Activated CD4-positive, alpha-beta T cell treated with anti-CD3 and anti-CD28 coated beads for 36 hours (primary cell): ENCODE data around the gene ZDHHC11. TPM values are rescaled to one million over a fixed set of nuclear protein-coding genes. Genes with fewer than 3 reads are reported as not detected.
A peak's percentile ranks its signal among the peaks of the same experiment; 100 is the strongest.
"Not testable (repeated sequence)": the region's sequence is repeated elsewhere in the genome, so short reads cannot be mapped to it uniquely, and the experiment has no call there.

Source experiments
- ATAC-seq: fragments of 200-7000 bp; cut with Tn5 transposase; one replicate; pipeline ENCODE4 v1.10.0; 2021; ENCODE audit warnings: mild to moderate bottlenecking, moderate library complexity
- CTCF ChIA-PET: fragments of 350-600 bp; sonication (Branson Sonifier 250); formaldehyde crosslinking; loops from one replicate; lab custom pipeline; 2021; ENCODE audit warnings: antibody characterized with exemption; lab: Charles Lee
- POLR2A ChIA-PET: fragments of 350-600 bp; sonication (Branson Sonifier 250); formaldehyde crosslinking; loops from one replicate; lab custom pipeline; 2021; ENCODE audit warnings: antibody characterized with exemption, inconsistent platforms; lab: Charles Lee
- DNase-seq: peaks from one replicate; pipeline ENCODE4 v3.0.0-alpha.2; 2020
- H3K27ac Mint-ChIP-seq: one replicate; pipeline ENCODE4 v1.8.0; 2021; ENCODE audit warnings: mixed read lengths
- H3K27me3 Mint-ChIP-seq: one replicate; pipeline ENCODE4 v1.8.0; 2021; ENCODE audit warnings: mixed read lengths
- H3K36me3 Mint-ChIP-seq: one replicate; pipeline ENCODE4 v1.8.0; 2021; ENCODE audit warnings: low read depth, mixed read lengths
- H3K4me1 Mint-ChIP-seq: one replicate; pipeline ENCODE4 v1.8.0; 2021; ENCODE audit warnings: mixed read lengths
- H3K4me3 Mint-ChIP-seq: one replicate; pipeline ENCODE4 v1.8.0; 2021; ENCODE audit warnings: mild to moderate bottlenecking, moderate library complexity, mixed read lengths
- H3K9me3 Mint-ChIP-seq: one replicate; pipeline ENCODE4 v1.8.0; 2021; ENCODE audit warnings: low read depth, mixed read lengths
- intact Hi-C, 2 experiments: fragments of 100-400 bp; cut with DNase I in 1 of 2; cut with micrococcal nuclease in 1 of 2; formaldehyde crosslinking; loops; one replicate each; pipeline versions ENCODE4 v1.14.2 to v1.15.1; 2022 to 2024; cut with DNase I, micrococcal nuclease
- total RNA-seq, 2 experiments: library from RNA; stranded (reverse); gene quantifications; one replicate each; pipeline ENCODE4 v1.2.3, GENCODE V29; 2021

The ZDHHC11 gene
- total RNA-seq, 2 experiments from 2014 or later = 6.4 to 8.5 TPM

- CTCF ChIA-PET, H3K27me3 Mint-ChIP-seq, H3K36me3 Mint-ChIP-seq, ATAC-seq, H3K27ac Mint-ChIP-seq, POLR2A ChIA-PET, DNase-seq, H3K4me1 Mint-ChIP-seq, intact Hi-C loops, H3K9me3 Mint-ChIP-seq, H3K4me3 Mint-ChIP-seq: not testable (repeated sequence)
Observed at GRCh38 chr5:838431-838851, 12.3 kb downstream of the ZDHHC11 start.

- POLR2A ChIA-PET, ATAC-seq, H3K4me3 Mint-ChIP-seq, H3K4me1 Mint-ChIP-seq, intact Hi-C loops, DNase-seq, H3K27me3 Mint-ChIP-seq, H3K9me3 Mint-ChIP-seq, H3K36me3 Mint-ChIP-seq, H3K27ac Mint-ChIP-seq, CTCF ChIA-PET: not testable (repeated sequence)
Observed at GRCh38 chr5:837621-838121, 13.1 kb downstream of the ZDHHC11 start.

- H3K9me3 Mint-ChIP-seq, H3K4me1 Mint-ChIP-seq, H3K36me3 Mint-ChIP-seq, POLR2A ChIA-PET, H3K27ac Mint-ChIP-seq, H3K4me3 Mint-ChIP-seq, intact Hi-C loops, H3K27me3 Mint-ChIP-seq, CTCF ChIA-PET, DNase-seq, ATAC-seq: not testable (repeated sequence)
Observed at GRCh38 chr5:835933-836612, 14.7 kb downstream of the ZDHHC11 start.

- H3K4me1 Mint-ChIP-seq, intact Hi-C loops, H3K36me3 Mint-ChIP-seq, CTCF ChIA-PET, H3K9me3 Mint-ChIP-seq, DNase-seq, POLR2A ChIA-PET, H3K27ac Mint-ChIP-seq, H3K4me3 Mint-ChIP-seq, H3K27me3 Mint-ChIP-seq: not testable (repeated sequence)
- peak; percentile 55 for ATAC-seq
Observed at GRCh38 chr5:834013-834412, 16.8 kb downstream of the ZDHHC11 start.

- CTCF ChIA-PET, H3K27ac Mint-ChIP-seq, POLR2A ChIA-PET, H3K9me3 Mint-ChIP-seq, DNase-seq, ATAC-seq, H3K36me3 Mint-ChIP-seq, H3K27me3 Mint-ChIP-seq, H3K4me3 Mint-ChIP-seq, H3K4me1 Mint-ChIP-seq: not testable (repeated sequence)
- intact Hi-C loops = loop anchor here in 1 of 2 experiments (5.0 kb wide), 1 partner anchor 96 kb away; no protein-coding TSS in a partner anchor
Observed at GRCh38 chr5:828194-828593, 22.6 kb downstream of the ZDHHC11 start.

GRCh38 chr5:825544-825943, 25.2 kb downstream of the ZDHHC11 start:
- POLR2A ChIA-PET, H3K27ac Mint-ChIP-seq, H3K9me3 Mint-ChIP-seq, CTCF ChIA-PET, H3K36me3 Mint-ChIP-seq, H3K4me3 Mint-ChIP-seq, H3K27me3 Mint-ChIP-seq, H3K4me1 Mint-ChIP-seq: not testable (repeated sequence)
- intact Hi-C loops = loop anchor here (2.0 to 5.0 kb wide), 2 partner anchors 93 kb away; no protein-coding TSS in a partner anchor
- DNase-seq (peak; percentile 24), ATAC-seq (peak; percentile 39)

GRCh38 chr5:821504-821903, 29.3 kb downstream of the ZDHHC11 start:
- DNase-seq (no peak), ATAC-seq (no peak)
- H3K27me3 Mint-ChIP-seq = no peaks in the 10 kb centered on the region
- H3K36me3 Mint-ChIP-seq = peaks cover 6% of the 10 kb centered on the region
- H3K4me1 Mint-ChIP-seq = no peaks in the 10 kb centered on the region
- H3K4me3 Mint-ChIP-seq = no peak overlapping the region
- no peaks in the 10 kb centered on the region for H3K9me3 Mint-ChIP-seq
- intact Hi-C loops = no loop called here
- H3K27ac Mint-ChIP-seq = no peak overlapping the region
- ChIA-PET CTCF (no interaction called here), POLR2A (no interaction called here)

GRCh38 chr5:820245-820644, 30.5 kb downstream of the ZDHHC11 start:
- Mint-ChIP-seq H3K27ac (no peak overlapping the region), H3K4me1 (no peaks in the 10 kb centered on the region), H3K36me3 (peaks cover 10% of the 10 kb centered on the region), H3K27me3 (no peaks in the 10 kb centered on the region), H3K4me3 (no peak overlapping the region), H3K9me3 (no peaks in the 10 kb centered on the region)
- intact Hi-C loops = no loop called here
- DNase-seq (no peak), ATAC-seq (no peak)
- CTCF ChIA-PET = no interaction called here
- POLR2A ChIA-PET = no interaction called here

GRCh38 chr5:819078-819477, 31.7 kb downstream of the ZDHHC11 start:
- H3K4me3 Mint-ChIP-seq = no peak overlapping the region

GRCh38 chr5:816176-816575, 34.6 kb downstream of the ZDHHC11 start:
- H3K27ac Mint-ChIP-seq = no peak overlapping the region
- no peaks in the 10 kb centered on the region for H3K4me1 Mint-ChIP-seq
- intact Hi-C loops = no loop called here
- H3K27me3 Mint-ChIP-seq = no peaks in the 10 kb centered on the region
- DNase-seq = no peak
- ChIA-PET POLR2A (no interaction called here), CTCF (no interaction called here)
- H3K4me3 Mint-ChIP-seq = no peak overlapping the region
- no peaks in the 10 kb centered on the region for H3K9me3 Mint-ChIP-seq
- peaks cover 6% of the 10 kb centered on the region for H3K36me3 Mint-ChIP-seq
- ATAC-seq = no peak

More at GRCh38 chr5:819078-819477, 31.7 kb downstream of the ZDHHC11 start:
- no peak for DNase-seq
- ATAC-seq = no peak
- H3K4me1 Mint-ChIP-seq = no peaks in the 10 kb centered on the region
- ChIA-PET POLR2A (no interaction called here), CTCF (no interaction called here)
- intact Hi-C loops = no loop called here
- peaks cover 12% of the 10 kb centered on the region for H3K36me3 Mint-ChIP-seq
- H3K27me3 Mint-ChIP-seq = no peaks in the 10 kb centered on the region
- no peaks in the 10 kb centered on the region for H3K9me3 Mint-ChIP-seq
- no peak overlapping the region for H3K27ac Mint-ChIP-seq

GRCh38 chr5:815449-815848, 35.3 kb downstream of the ZDHHC11 start:
- Mint-ChIP-seq H3K36me3 (peaks cover 6% of the 10 kb centered on the region), H3K4me3 (no peak overlapping the region), H3K9me3 (no peaks in the 10 kb centered on the region), H3K27ac (no peak overlapping the region), H3K4me1 (no peaks in the 10 kb centered on the region), H3K27me3 (no peaks in the 10 kb centered on the region)
- ATAC-seq = no peak
- ChIA-PET POLR2A (no interaction called here), CTCF (no interaction called here)
- no peak for DNase-seq
- intact Hi-C loops = no loop called here

GRCh38 chr5:813575-813974, 37.2 kb downstream of the ZDHHC11 start:
- H3K9me3 Mint-ChIP-seq = not testable (repeated sequence)

More at GRCh38 chr5:813575-813974, 37.2 kb downstream of the ZDHHC11 start:
- POLR2A ChIA-PET, H3K27me3 Mint-ChIP-seq, H3K4me3 Mint-ChIP-seq, H3K4me1 Mint-ChIP-seq, H3K36me3 Mint-ChIP-seq, CTCF ChIA-PET, ATAC-seq, DNase-seq, intact Hi-C loops, H3K27ac Mint-ChIP-seq: not testable (repeated sequence)
